Osteoblast (primary cell): Measurements from ENCODE around the gene FLT4. TPM values are rescaled to one million over a fixed set of nuclear protein-coding genes. Genes with fewer than 3 reads are reported as not detected.

Source experiments
- DNase-seq: peaks from one replicate; pipeline ENCODE4 v3.0.0; 2011; ENCODE audit warnings: low spot score, mixed read lengths; ENCODE audit not compliant: insufficient read length; ENCODE audit errors: missing footprints
- H2AFZ ChIP-seq: 2 replicates; pipeline ENCODE4 v1.6.0; 2011; ENCODE audit warnings: mild to moderate bottlenecking, low read length
- H3K27ac ChIP-seq: 2 replicates; pipeline ENCODE4 v1.5.1; 2011; ENCODE audit warnings: mild to moderate bottlenecking, low read depth, low read length, moderate library complexity
- H3K27me3 ChIP-seq: 2 replicates; pipeline ENCODE4 v1.6.0; 2012; ENCODE audit warnings: mild to moderate bottlenecking, control low read depth, inconsistent platforms, low read length, moderate library complexity; ENCODE audit not compliant: insufficient read depth
- H3K36me3 ChIP-seq: 2 replicates; pipeline ENCODE4 v1.5.1; 2011; ENCODE audit warnings: mild to moderate bottlenecking, low read length, control low read depth, moderate library complexity; ENCODE audit not compliant: insufficient read depth
- H3K4me1 ChIP-seq: 2 replicates; pipeline ENCODE4 v1.5.1; 2011; ENCODE audit warnings: mild to moderate bottlenecking, low read length, control low read depth, moderate library complexity; ENCODE audit not compliant: insufficient read depth
- H3K4me2 ChIP-seq: 2 replicates; pipeline ENCODE4 v1.6.0; 2011; ENCODE audit warnings: mild to moderate bottlenecking, low read length; ENCODE audit not compliant: insufficient read depth
- H3K4me3 ChIP-seq: fragments of 200-600 bp; sonication (generic); 3 replicates; pipeline ENCODE4 v1.5.1; 2012; ENCODE audit warnings: mild to moderate bottlenecking, low read length, inconsistent platforms; ENCODE audit not compliant: insufficient read depth
- H3K79me2 ChIP-seq: 2 replicates; pipeline ENCODE4 v1.6.0; 2012; ENCODE audit warnings: mild to moderate bottlenecking, low read length, control low read depth, inconsistent platforms; ENCODE audit not compliant: insufficient read depth
- H3K9me3 ChIP-seq: 2 replicates; pipeline ENCODE4 v1.5.1; 2011; ENCODE audit warnings: low read depth, low read length, control low read depth
- H4K20me1 ChIP-seq: 2 replicates; pipeline ENCODE4 v1.6.0; 2012; ENCODE audit warnings: mild to moderate bottlenecking, low read length, control low read depth; ENCODE audit not compliant: insufficient read depth
- total RNA-seq: library from RNA; depleted of rRNA; stranded (reverse); fragments of >200 nt; gene quantifications from 2 replicates; pipeline ENCODE4 v1.2.3, GENCODE V29; 2012
- TF ChIP-seq, protein P1 (sequence below): IDR thresholded peaks from 2 replicates; pipeline ENCODE4 v1.5.1; 2011; ENCODE audit warnings: mild to moderate bottlenecking, low read depth, low read length, moderate library complexity; ENCODE audit errors: extremely low read depth

Gene FLT4
- total RNA-seq, 1 donor: not detected

DNA sequence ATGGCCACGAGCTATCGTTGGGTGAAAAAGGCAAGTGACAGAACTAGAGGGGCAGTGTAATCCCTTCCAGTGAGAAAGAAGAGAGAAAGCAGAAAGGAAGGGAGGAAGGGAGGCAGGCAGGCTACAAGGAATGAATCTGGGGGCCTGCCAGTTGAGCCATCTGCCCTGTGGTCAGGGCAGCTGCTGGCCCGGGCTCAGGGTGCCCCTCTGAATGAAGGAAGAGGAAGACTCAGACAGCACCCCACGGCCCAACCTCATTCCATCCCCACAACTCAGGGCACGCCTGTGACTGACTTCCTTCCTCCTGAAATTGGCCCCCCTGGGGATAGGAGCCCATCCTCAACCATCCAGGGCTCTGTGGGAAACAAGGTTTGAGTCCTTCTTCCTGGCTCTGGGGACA lies 20.3 kb upstream of the FLT4 start:
- Histone ChIP-seq H3K4me2 (no peak overlapping the region), H4K20me1 (no peaks in the 10 kb centered on the region), H3K9me3 (no peaks in the 10 kb centered on the region), H3K79me2 (no peaks in the 10 kb centered on the region), H3K27me3 (peaks cover 5% of the 10 kb centered on the region), H3K4me3 (no peak overlapping the region), H3K36me3 (no peaks in the 10 kb centered on the region), H3K4me1 (no peaks in the 10 kb centered on the region), H2AFZ (no peak overlapping the region), H3K27ac (no peak overlapping the region)
- TF ChIP-seq, protein P1, sequence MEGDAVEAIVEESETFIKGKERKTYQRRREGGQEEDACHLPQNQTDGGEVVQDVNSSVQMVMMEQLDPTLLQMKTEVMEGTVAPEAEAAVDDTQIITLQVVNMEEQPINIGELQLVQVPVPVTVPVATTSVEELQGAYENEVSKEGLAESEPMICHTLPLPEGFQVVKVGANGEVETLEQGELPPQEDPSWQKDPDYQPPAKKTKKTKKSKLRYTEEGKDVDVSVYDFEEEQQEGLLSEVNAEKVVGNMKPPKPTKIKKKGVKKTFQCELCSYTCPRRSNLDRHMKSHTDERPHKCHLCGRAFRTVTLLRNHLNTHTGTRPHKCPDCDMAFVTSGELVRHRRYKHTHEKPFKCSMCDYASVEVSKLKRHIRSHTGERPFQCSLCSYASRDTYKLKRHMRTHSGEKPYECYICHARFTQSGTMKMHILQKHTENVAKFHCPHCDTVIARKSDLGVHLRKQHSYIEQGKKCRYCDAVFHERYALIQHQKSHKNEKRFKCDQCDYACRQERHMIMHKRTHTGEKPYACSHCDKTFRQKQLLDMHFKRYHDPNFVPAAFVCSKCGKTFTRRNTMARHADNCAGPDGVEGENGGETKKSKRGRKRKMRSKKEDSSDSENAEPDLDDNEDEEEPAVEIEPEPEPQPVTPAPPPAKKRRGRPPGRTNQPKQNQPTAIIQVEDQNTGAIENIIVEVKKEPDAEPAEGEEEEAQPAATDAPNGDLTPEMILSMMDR: no peak
- peak; percentile 43 for DNase-seq

DNA sequence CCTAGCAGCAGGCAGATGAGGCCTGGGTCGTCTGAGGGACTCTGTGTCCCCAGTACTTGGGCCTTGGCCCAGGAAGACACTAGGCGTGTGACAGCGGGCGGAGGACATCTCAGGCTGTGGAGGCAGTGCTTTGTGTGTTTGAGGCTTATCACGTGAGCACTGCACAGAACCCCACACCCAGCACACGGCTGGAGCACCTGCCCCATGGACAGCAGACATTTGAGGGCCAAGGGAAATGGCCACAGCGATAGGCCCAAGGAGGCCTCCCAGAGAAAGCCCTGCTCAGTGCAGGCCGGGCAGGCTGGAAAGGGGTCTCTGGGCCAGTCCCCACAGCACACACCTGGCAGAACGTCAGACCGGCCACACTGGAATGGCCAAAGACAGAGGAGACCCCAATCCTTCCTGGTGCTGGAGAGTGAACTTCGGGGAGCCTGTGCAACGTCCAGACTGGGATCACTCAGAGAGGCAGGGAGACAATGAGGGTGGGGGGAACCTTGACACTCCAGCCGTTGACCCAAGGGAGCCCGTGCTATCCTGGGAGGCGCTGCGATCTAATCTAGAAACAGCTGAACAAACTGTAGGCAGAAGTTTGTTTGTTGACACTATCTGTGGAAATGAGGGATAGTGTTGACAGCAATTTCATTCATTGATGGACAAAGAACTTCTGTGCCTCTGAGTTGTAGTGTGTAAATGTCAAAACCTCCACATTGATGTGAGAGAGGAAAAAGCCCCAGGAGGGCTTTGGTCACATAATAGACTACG lies 19.6 kb upstream of the FLT4 start:
- Histone ChIP-seq H3K4me1 (no peaks in the 10 kb centered on the region), H3K4me2 (no peak overlapping the region), H3K4me3 (no peak overlapping the region), H3K9me3 (no peaks in the 10 kb centered on the region), H3K79me2 (no peaks in the 10 kb centered on the region), H2AFZ (no peak overlapping the region), H3K27ac (no peak overlapping the region), H3K36me3 (no peaks in the 10 kb centered on the region), H3K27me3 (peaks cover 5% of the 10 kb centered on the region), H4K20me1 (no peaks in the 10 kb centered on the region)
- TF ChIP-seq, protein P1: no peak
- DNase-seq: no peak

DNA sequence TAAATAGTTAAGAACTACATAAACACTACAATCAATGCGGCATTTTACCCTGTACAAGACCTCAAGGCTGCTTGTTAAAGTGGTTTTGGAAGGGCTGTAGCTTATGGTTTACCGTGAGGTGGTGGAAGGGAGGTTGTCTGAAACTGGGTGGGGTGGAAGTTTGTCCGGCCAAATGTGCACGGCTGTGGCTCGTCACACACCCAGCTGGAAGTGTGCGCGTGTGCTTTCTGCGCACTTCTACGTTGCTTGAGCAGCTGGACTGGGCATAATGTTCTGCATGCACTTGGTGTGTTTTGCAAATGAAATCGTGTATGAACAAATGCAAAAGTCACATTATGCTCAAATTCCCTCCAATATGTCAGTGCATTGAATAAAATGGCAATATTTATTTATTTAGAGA lies 17.4 kb upstream of the FLT4 start:
- no peaks in the 10 kb centered on the region for H3K79me2 ChIP-seq
- H3K4me1 ChIP-seq: no peaks in the 10 kb centered on the region
- DNase-seq: no peak
- H3K9me3 ChIP-seq: no peaks in the 10 kb centered on the region
- no peaks in the 10 kb centered on the region for H3K27me3 ChIP-seq
- no peaks in the 10 kb centered on the region for H3K36me3 ChIP-seq
- no peak overlapping the region for H3K27ac ChIP-seq
- no peak overlapping the region for H2AFZ ChIP-seq
- TF ChIP-seq, protein P1: no peak
- no peaks in the 10 kb centered on the region for H4K20me1 ChIP-seq
- H3K4me2 ChIP-seq: no peak overlapping the region
- H3K4me3 ChIP-seq: no peak overlapping the region

DNA sequence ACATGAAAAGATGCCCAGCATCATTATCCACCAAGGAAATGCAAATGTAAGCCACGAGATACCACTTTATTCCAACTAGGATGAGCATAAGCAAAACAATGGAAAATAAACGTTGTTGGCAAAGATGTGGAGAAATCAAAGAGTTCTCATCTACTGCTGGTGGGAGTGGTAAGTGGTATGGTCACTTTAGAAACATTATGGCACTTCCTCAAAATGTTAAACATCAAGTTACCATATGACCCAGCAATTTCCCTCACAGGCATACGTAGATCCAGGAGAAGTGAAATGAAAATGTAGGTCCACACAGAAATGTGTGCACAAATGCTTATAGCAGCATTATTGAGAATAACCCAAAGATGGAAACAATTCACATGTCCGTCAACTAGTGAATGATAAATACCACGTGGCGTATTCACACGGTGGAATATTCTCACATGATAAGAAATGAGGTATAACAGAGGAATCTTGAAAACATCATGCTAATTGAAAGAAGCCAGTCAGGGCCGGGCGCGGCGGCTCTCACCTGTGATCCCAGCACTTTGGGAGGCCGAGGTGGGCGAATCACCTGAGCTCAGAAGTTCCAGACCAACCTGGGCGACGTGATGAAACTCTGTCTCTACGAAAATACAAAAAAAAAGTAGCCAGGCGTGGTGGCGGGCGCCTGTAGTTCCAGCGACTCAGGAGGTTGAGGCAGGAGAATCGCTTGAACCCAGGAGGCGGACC lies 16.4 kb upstream of the FLT4 start:
- Histone ChIP-seq H3K27me3 (no peaks in the 10 kb centered on the region), H3K79me2 (no peaks in the 10 kb centered on the region), H3K36me3 (no peaks in the 10 kb centered on the region), H3K9me3 (no peaks in the 10 kb centered on the region), H3K4me2 (no peak overlapping the region), H3K4me1 (no peaks in the 10 kb centered on the region), H2AFZ (no peak overlapping the region), H3K27ac (no peak overlapping the region), H4K20me1 (no peaks in the 10 kb centered on the region), H3K4me3 (no peak overlapping the region)
- TF ChIP-seq, protein P1: no peak
- no peak for DNase-seq
